Loucy (cell line): ENCODE measurements around the gene BCAP31.

Experiments
- H2AFZ ChIP-seq: fragments of 200-600 bp; sonication (generic); 2 replicates; pipeline ENCODE4 v1.6.0; 2016; ENCODE audit warnings: antibody characterized with exemption, mild to moderate bottlenecking, low read length, moderate library complexity
- H3F3A ChIP-seq: fragments of 200-600 bp; 2 replicates; pipeline ENCODE4 v1.6.0; 2016; ENCODE audit warnings: antibody characterized with exemption, low read depth, mild to moderate bottlenecking
- H3K27me3 ChIP-seq: fragments of 200-600 bp; sonication (generic); 2 replicates; pipeline ENCODE4 v1.6.1; 2014; ENCODE audit warnings: low read length, mild to moderate bottlenecking; ENCODE audit not compliant: insufficient read depth, poor library complexity, severe bottlenecking
- H3K36me3 ChIP-seq: fragments of 200-600 bp; sonication (generic); 2 replicates; pipeline ENCODE4 v1.6.1; 2016; ENCODE audit warnings: low read length; ENCODE audit not compliant: insufficient read depth
- H3K4me1 ChIP-seq: fragments of 200-600 bp; sonication (generic); 2 replicates; pipeline ENCODE4 v1.5.1; 2014; ENCODE audit warnings: low read length, mild to moderate bottlenecking; ENCODE audit not compliant: insufficient read depth, poor library complexity, severe bottlenecking
- H3K4me2 ChIP-seq: fragments of 200-600 bp; sonication (generic); 2 replicates; pipeline ENCODE4 v1.6.0; 2014; ENCODE audit warnings: antibody characterized with exemption, low read length, low read depth, mild to moderate bottlenecking; ENCODE audit not compliant: poor library complexity, severe bottlenecking
- H3K4me3 ChIP-seq: fragments of 200-600 bp; sonication (generic); 2 replicates; pipeline ENCODE4 v1.5.1; 2014; ENCODE audit warnings: low read length, mild to moderate bottlenecking, mixed read lengths; ENCODE audit not compliant: poor library complexity, severe bottlenecking
- H3K79me2 ChIP-seq: fragments of 200-600 bp; sonication (generic); 2 replicates; pipeline ENCODE4 v1.6.1; 2014; ENCODE audit warnings: low read length; ENCODE audit not compliant: insufficient read depth
- H3K9ac ChIP-seq: fragments of 200-600 bp; sonication (generic); 2 replicates; pipeline ENCODE4 v1.6.0; 2014; ENCODE audit warnings: mild to moderate bottlenecking, low read depth, low read length, moderate library complexity; ENCODE audit not compliant: poor library complexity, severe bottlenecking
- H3K9me2 ChIP-seq: fragments of 200-600 bp; sonication (generic); replicated peaks from 2 replicates; pipeline ENCODE4 v1.6.1; 2016; ENCODE audit warnings: low read depth, low read length, mixed read lengths
- H3K9me3 ChIP-seq: fragments of 200-600 bp; sonication (generic); 2 replicates; pipeline ENCODE4 v1.6.1; 2014; ENCODE audit warnings: mild to moderate bottlenecking, antibody characterized with exemption, low read length, low read depth; ENCODE audit not compliant: insufficient read depth
- H4K20me1 ChIP-seq: fragments of 200-600 bp; sonication (generic); 2 replicates; pipeline ENCODE4 v1.6.0; 2014; ENCODE audit warnings: antibody characterized with exemption, low read length, mild to moderate bottlenecking; ENCODE audit not compliant: insufficient read depth, poor library complexity, severe bottlenecking
- EZH2phosphoT487 ChIP-seq: fragments of 200-600 bp; IDR thresholded peaks from 2 replicates; pipeline ENCODE4 v1.6.1; 2018; ENCODE audit warnings: antibody characterized with exemption, mild to moderate bottlenecking, moderate library complexity, borderline replicate concordance
- TF ChIP-seq, protein P1 (sequence below): fragments of 200-600 bp; sonication (generic); conservative IDR thresholded peaks from 2 replicates; pipeline ENCODE4 v1.5.1; 2014; ENCODE audit warnings: mild to moderate bottlenecking, antibody characterized with exemption, low read length

BCAP31 gene

DNA sequence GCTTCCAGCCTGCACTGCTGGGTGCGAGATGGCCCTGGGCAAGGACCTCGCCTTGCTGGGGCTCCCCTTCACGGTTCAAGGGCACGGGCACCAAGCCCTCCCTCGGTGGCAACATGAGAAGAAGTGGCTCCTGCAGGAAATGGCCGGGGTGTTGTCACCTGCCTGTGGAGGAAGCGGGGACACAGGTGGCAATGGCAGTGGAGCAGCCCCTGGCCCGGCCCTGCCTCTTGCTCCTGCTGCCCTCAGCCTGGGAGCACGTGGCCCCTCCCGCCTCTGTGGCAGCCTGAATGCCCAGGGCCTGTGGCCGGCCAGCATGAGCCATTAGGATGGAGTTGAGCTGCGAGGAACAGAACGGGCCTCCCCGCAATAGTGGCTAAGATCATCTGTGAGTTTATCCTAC lies 17.3 kb upstream of the BCAP31 start:
- H3K9ac ChIP-seq: no peak overlapping the region
- no peaks in the 10 kb centered on the region for H3F3A ChIP-seq
- no peaks in the 10 kb centered on the region for H3K36me3 ChIP-seq
- H3K9me2 ChIP-seq: no peaks in the 10 kb centered on the region
- no peaks in the 10 kb centered on the region for H3K27me3 ChIP-seq
- no peaks in the 10 kb centered on the region for H3K79me2 ChIP-seq
- H2AFZ ChIP-seq: no peak overlapping the region
- H4K20me1 ChIP-seq: no peaks in the 10 kb centered on the region
- H3K9me3 ChIP-seq: no peaks in the 10 kb centered on the region
- no peak overlapping the region for H3K4me3 ChIP-seq
- H3K4me2 ChIP-seq: no peak overlapping the region
- TF ChIP-seq, protein P1, sequence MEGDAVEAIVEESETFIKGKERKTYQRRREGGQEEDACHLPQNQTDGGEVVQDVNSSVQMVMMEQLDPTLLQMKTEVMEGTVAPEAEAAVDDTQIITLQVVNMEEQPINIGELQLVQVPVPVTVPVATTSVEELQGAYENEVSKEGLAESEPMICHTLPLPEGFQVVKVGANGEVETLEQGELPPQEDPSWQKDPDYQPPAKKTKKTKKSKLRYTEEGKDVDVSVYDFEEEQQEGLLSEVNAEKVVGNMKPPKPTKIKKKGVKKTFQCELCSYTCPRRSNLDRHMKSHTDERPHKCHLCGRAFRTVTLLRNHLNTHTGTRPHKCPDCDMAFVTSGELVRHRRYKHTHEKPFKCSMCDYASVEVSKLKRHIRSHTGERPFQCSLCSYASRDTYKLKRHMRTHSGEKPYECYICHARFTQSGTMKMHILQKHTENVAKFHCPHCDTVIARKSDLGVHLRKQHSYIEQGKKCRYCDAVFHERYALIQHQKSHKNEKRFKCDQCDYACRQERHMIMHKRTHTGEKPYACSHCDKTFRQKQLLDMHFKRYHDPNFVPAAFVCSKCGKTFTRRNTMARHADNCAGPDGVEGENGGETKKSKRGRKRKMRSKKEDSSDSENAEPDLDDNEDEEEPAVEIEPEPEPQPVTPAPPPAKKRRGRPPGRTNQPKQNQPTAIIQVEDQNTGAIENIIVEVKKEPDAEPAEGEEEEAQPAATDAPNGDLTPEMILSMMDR: no peak
- no peak for TF ChIP-seq EZH2phosphoT487
- peaks cover 5% of the 10 kb centered on the region for H3K4me1 ChIP-seq

DNA sequence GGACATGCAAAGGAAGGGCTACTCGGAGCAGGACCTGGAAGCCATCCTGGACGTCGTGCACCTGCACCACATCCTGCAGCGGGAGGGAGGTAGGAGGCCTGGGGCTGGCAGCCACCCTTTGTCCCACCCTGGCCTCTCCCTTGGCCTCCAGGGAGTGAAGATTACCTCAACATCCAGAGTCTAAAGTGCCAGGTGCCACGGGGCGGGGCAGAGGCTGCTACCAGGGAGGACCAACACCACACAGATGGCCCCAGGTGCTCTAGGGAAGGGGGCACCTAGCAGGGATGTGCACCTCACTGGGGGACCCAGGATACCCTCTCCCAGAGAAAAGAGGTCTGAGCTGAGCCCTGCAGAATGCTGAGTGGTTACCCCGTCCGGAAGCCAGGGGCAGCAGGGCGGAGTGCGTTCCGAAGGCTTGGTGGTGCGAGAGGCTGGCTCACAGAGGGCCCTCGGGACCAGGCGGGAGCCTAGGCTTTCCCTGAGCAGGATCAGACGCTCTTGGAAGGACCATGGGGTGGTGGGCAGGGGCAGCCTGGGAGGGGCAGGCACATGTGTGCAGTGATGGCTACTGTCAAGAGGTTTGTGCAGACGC lies 16.5 kb upstream of the BCAP31 start:
- H3K9me3 ChIP-seq: no peaks in the 10 kb centered on the region
- no peaks in the 10 kb centered on the region for H4K20me1 ChIP-seq
- H3F3A ChIP-seq: no peaks in the 10 kb centered on the region
- no peaks in the 10 kb centered on the region for H3K79me2 ChIP-seq
- no peak overlapping the region for H3K4me2 ChIP-seq
- H3K4me3 ChIP-seq: no peak overlapping the region
- no peaks in the 10 kb centered on the region for H3K9me2 ChIP-seq
- no peak overlapping the region for H2AFZ ChIP-seq
- no peak overlapping the region for H3K9ac ChIP-seq
- H3K27me3 ChIP-seq: no peaks in the 10 kb centered on the region
- H3K4me1 ChIP-seq: peaks cover 5% of the 10 kb centered on the region
- TF ChIP-seq, protein P1: no peak
- TF ChIP-seq EZH2phosphoT487: no peak
- H3K36me3 ChIP-seq: no peaks in the 10 kb centered on the region

DNA sequence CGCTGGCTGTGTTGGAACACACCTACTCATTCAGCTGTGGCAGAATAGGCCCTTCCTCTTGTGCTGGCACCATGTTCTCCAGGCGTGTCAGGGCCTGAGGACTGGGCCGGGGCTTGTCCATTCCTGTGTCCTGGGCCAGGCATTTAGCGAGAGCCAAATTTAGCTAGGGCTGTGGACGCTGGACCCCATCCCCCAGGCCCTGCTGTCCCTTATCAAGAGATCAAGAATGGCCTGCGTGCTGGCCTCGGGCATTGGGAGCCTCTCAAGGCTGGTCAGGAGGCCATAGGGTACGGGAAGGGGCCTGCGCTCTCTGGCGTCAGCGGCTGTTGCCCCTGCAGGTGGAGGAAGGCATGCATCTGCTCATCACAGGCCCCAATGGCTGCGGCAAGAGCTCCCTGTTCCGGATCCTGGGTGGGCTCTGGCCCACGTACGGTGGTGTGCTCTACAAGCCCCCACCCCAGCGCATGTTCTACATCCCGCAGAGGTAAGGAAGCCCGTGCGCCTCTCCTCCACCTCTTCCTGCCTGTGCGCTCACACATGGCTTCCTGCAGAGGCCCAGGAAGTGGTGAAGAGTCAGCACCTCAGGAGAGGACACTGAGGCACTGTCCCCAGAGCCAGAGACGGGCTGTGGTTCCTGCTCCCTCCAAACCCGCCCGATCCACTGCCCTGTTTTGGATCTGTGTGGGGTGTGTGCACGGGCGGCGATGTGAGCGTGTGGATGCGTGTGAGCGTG lies 15.7 kb upstream of the BCAP31 start:
- peaks cover 9% of the 10 kb centered on the region for H3K4me1 ChIP-seq
- H3F3A ChIP-seq: no peaks in the 10 kb centered on the region
- no peak overlapping the region for H2AFZ ChIP-seq
- H3K9me3 ChIP-seq: no peaks in the 10 kb centered on the region
- H3K9ac ChIP-seq: no peak overlapping the region
- no peak for TF ChIP-seq EZH2phosphoT487
- TF ChIP-seq, protein P1: no peak
- no peak overlapping the region for H3K4me3 ChIP-seq
- no peaks in the 10 kb centered on the region for H3K27me3 ChIP-seq
- no peak overlapping the region for H3K4me2 ChIP-seq
- H3K79me2 ChIP-seq: no peaks in the 10 kb centered on the region
- no peaks in the 10 kb centered on the region for H3K9me2 ChIP-seq
- no peaks in the 10 kb centered on the region for H4K20me1 ChIP-seq
- no peaks in the 10 kb centered on the region for H3K36me3 ChIP-seq
